GM21367 (cell line): ENCODE measurements around the gene USPL1.

Experiments
- ATAC-seq: cut with Tn5 transposase; IDR thresholded peaks from one replicate; pipeline ENCODE4 v1.9.1; 2021; ENCODE audit not compliant: unreplicated experiment

The USPL1 gene

GRCh38 chr13:30696278-30697176 lies 78.8 kb downstream of the USPL1 start:
- peak; percentile 71 for ATAC-seq

GRCh38 chr13:30697177-30697953 lies 79.6 kb downstream of the USPL1 start:
- ATAC-seq: no peak

GRCh38 chr13:30697996-30698401 lies 80.3 kb downstream of the USPL1 start:
- no peak for ATAC-seq

GRCh38 chr13:30698488-30699005 lies 80.8 kb downstream of the USPL1 start:
- ATAC-seq: no peak

GRCh38 chr13:30700364-30700763 lies 82.6 kb downstream of the USPL1 start:
- no peak for ATAC-seq

GRCh38 chr13:30702006-30702405 lies 84.3 kb downstream of the USPL1 start:
- ATAC-seq: no peak

- ATAC-seq: no peak
These were observed 86.9 kb downstream of the USPL1 start for GRCh38 chr13:30704596-30704995.

GRCh38 chr13:30705680-30706079 lies 88.0 kb downstream of the USPL1 start:
- no peak for ATAC-seq

GRCh38 chr13:30708541-30708940 lies 90.8 kb downstream of the USPL1 start:
- ATAC-seq: no peak
